Mucosa of descending colon (tissue), 3 donors: ENCODE results near the gene KIF3B. TPM values are rescaled to one million over a fixed set of nuclear protein-coding genes. Genes with fewer than 3 reads are reported as not detected.

Source experiments
- ATAC-seq: fragments of 200-7000 bp; cut with Tn5 transposase; one replicate; pipeline ENCODE4 v1.9.1; 2020; ENCODE audit warnings: mild to moderate bottlenecking, moderate library complexity
- DNase-seq, 3 donors: peaks; one replicate each; pipeline ENCODE4 v3.0.0-alpha.2; 2020
- H3K36me3 ChIP-seq: fragments of 200-600 bp; one replicate; pipeline ENCODE4 v1.8.0; 2021; ENCODE audit warnings: low read depth, mild to moderate bottlenecking
- H3K4me1 ChIP-seq: fragments of 200-600 bp; one replicate; pipeline ENCODE4 v1.8.0; 2021; ENCODE audit warnings: low read depth, mild to moderate bottlenecking
- H3K4me3 ChIP-seq: fragments of 200-600 bp; one replicate; pipeline ENCODE4 v1.8.0; 2021; ENCODE audit warnings: mild to moderate bottlenecking
- H3K9me3 ChIP-seq: fragments of 200-600 bp; one replicate; pipeline ENCODE4 v1.8.0; 2021; ENCODE audit warnings: mild to moderate bottlenecking
- intact Hi-C, 2 donors: fragments of 100-400 bp; cut with DNase I in 1 of 2; cut with micrococcal nuclease in 1 of 2; formaldehyde crosslinking; loops; one replicate each; pipeline versions ENCODE4 v1.11.0 to v1.11.1; 2022; cut with DNase I, micrococcal nuclease
- total RNA-seq, 3 donors: library from RNA; stranded (reverse); fragmentation: NEBNext Ultra II Directional in 2 of 3; extraction: Animal tissue kit (Norgen Biotek cat#: 25700) in 2 of 3; gene quantifications; one replicate each; pipeline versions ENCODE4 v1.2.1 to v1.2.4, GENCODE V29; 2021 to 2023
- TF ChIP-seq, protein P1 (sequence below): fragments of 200-600 bp; IDR thresholded peaks from one replicate; pipeline ENCODE4 v1.8.0; 2022; ENCODE audit warnings: antibody characterized with exemption, mild to moderate bottlenecking
- donor health status: DM: no; HTN: no; CAD: no; lungs with moderate emphysema.
- donor health status: DM: no; HTN: no; CAD: no.
- donor health status: DM: no; HTN: yes; CAD: no.

The KIF3B gene
- total RNA-seq, 3 donors from 2014 or later = 39.3 to 54.6 (median 52.0) TPM

GRCh38 chr20:32356622-32357374, 79.3 kb downstream of the KIF3B start:
- DNase-seq = peak in 1 of 3 donors; percentile 50
- TF ChIP-seq, protein P1, sequence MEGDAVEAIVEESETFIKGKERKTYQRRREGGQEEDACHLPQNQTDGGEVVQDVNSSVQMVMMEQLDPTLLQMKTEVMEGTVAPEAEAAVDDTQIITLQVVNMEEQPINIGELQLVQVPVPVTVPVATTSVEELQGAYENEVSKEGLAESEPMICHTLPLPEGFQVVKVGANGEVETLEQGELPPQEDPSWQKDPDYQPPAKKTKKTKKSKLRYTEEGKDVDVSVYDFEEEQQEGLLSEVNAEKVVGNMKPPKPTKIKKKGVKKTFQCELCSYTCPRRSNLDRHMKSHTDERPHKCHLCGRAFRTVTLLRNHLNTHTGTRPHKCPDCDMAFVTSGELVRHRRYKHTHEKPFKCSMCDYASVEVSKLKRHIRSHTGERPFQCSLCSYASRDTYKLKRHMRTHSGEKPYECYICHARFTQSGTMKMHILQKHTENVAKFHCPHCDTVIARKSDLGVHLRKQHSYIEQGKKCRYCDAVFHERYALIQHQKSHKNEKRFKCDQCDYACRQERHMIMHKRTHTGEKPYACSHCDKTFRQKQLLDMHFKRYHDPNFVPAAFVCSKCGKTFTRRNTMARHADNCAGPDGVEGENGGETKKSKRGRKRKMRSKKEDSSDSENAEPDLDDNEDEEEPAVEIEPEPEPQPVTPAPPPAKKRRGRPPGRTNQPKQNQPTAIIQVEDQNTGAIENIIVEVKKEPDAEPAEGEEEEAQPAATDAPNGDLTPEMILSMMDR = no peak
- no peak for ATAC-seq
- H3K4me3 ChIP-seq = no peak overlapping the region
- intact Hi-C loops = no loop called here
- no peaks in the 10 kb centered on the region for H3K9me3 ChIP-seq
- H3K4me1 ChIP-seq = peaks cover 20% of the 10 kb centered on the region
- H3K36me3 ChIP-seq = no peaks in the 10 kb centered on the region

GRCh38 chr20:32357375-32357868, 80.0 kb downstream of the KIF3B start:
- Histone ChIP-seq H3K4me1 (peaks cover 21% of the 10 kb centered on the region), H3K9me3 (no peaks in the 10 kb centered on the region), H3K36me3 (no peaks in the 10 kb centered on the region), H3K4me3 (peak overlapping the region; percentile 76)
- intact Hi-C loops = no loop called here
- peak in 2 of 3 donors; percentile 50 to 54 for DNase-seq
- peak; percentile 26 for ATAC-seq
- TF ChIP-seq, protein P1 = no peak

DNA sequence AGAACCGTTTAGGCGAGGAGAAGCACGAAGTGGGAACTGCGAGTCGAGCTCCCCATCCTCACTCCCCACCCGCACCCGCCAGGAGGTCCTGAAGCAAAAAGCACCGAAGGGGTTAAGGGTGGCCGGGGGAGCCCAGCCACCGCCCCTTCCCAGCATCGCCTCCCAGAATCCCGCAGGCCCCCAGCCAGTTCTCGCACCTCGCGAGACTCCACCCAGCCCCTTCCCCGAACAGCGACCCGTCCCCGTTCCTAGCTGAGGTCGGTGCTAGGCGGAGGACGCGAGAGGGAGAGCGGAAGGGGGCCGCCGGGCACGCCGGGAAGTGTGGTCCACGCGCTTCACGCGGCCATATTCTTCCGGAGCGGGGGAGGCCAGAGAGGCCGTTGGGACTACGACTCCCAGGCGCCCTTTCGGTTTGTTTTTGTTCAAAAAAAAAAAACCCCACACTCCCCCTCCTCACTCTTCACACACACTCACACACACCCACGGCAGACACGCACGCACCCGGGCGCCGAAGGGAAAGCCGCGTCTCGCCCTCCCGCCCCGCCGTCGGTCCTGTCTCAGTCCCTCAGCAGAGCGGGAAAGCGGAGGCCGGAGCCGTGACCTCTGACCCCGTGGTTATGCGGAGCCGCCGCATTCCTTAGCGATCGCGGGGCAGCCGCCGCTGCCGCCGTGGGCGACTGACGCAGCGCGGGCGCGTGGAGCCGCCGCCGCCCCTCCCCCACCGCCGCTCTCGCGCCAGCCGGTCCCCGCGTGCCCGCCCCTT, 80.6 kb downstream of the KIF3B start, which contains the start of gene ASXL1:
Gene ASXL1, plus strand, starts transcription at position 463 of the 763 bp plus-strand sequence. CDS start 445 bp downstream, outside the sequence.
- H3K4me3 ChIP-seq = peak within 1 kb of the TSS; percentile 76
- no peaks in the 10 kb centered on the region for H3K36me3 ChIP-seq
- intact Hi-C loops = no loop called here
- DNase-seq (peak; percentile 94 to 98 (median 97)), ATAC-seq (peak; percentile 95)
- TF ChIP-seq, protein P1 = no peak
- no peaks in the 10 kb centered on the region for H3K9me3 ChIP-seq
- peaks cover 26% of the 10 kb centered on the region for H3K4me1 ChIP-seq

GRCh38 chr20:32358632-32358882, 81.1 kb downstream of the KIF3B start:
- intact Hi-C loops = no loop called here
- TF ChIP-seq, protein P1 = no peak
- H3K9me3 ChIP-seq = no peaks in the 10 kb centered on the region
- H3K36me3 ChIP-seq = no peaks in the 10 kb centered on the region
- ATAC-seq (no peak), DNase-seq (no peak)
- peaks cover 26% of the 10 kb centered on the region for H3K4me1 ChIP-seq
- peak overlapping the region; percentile 76 for H3K4me3 ChIP-seq

- Histone ChIP-seq H3K9me3 (no peaks in the 10 kb centered on the region), H3K4me3 (peak overlapping the region; percentile 76), H3K4me1 (peaks cover 26% of the 10 kb centered on the region), H3K36me3 (no peaks in the 10 kb centered on the region)
- ATAC-seq = peak; percentile 61
- TF ChIP-seq, protein P1 = no peak
- peak; percentile 83 to 89 (median 84) for DNase-seq
- intact Hi-C loops = no loop called here
These were observed 81.6 kb downstream of the KIF3B start for GRCh38 chr20:32358883-32359632.
